Omental fat pad (tissue), 4 donors: ENCODE results near the gene NLRP9. TPM values are rescaled to one million over a fixed set of nuclear protein-coding genes. Genes with fewer than 3 reads are reported as not detected.

Experiments used
- ATAC-seq: fragments of 150-250 bp; one replicate; pipeline ENCODE4 v1.9.1; 2016; ENCODE audit warnings: mild to moderate bottlenecking, moderate library complexity; ENCODE audit not compliant: low FRiP score
- DNase-seq: peaks from one replicate; pipeline ENCODE4 v3.0.0-alpha.2; 2019; ENCODE audit warnings: low spot score
- CTCF ChIP-seq, 3 donors: fragments of 450-650 bp; IDR thresholded peaks; one replicate each; pipeline ENCODE4 v1.5.1; 2016 to 2017; ENCODE audit warnings: antibody characterized with exemption in 3 of 3, mild to moderate bottlenecking in 3 of 3, moderate library complexity in 2 of 3
- total RNA-seq, 4 donors: library from RNA; depleted of rRNA; stranded (reverse); fragments of >200 nt; gene quantifications; one replicate each; pipeline ENCODE4 v1.1.0, GENCODE V29; 2016

Gene NLRP9
- total RNA-seq, 4 donors from 2014 or later = not detected

- TF ChIP-seq CTCF (IDR thresholded peaks at IDR 0.05) = no peak
- no peak for ATAC-seq
- DNase-seq = no peak
Measured at GRCh38 chr19:55680339-55681130, 57.7 kb downstream of the NLRP9 start.

DNA sequence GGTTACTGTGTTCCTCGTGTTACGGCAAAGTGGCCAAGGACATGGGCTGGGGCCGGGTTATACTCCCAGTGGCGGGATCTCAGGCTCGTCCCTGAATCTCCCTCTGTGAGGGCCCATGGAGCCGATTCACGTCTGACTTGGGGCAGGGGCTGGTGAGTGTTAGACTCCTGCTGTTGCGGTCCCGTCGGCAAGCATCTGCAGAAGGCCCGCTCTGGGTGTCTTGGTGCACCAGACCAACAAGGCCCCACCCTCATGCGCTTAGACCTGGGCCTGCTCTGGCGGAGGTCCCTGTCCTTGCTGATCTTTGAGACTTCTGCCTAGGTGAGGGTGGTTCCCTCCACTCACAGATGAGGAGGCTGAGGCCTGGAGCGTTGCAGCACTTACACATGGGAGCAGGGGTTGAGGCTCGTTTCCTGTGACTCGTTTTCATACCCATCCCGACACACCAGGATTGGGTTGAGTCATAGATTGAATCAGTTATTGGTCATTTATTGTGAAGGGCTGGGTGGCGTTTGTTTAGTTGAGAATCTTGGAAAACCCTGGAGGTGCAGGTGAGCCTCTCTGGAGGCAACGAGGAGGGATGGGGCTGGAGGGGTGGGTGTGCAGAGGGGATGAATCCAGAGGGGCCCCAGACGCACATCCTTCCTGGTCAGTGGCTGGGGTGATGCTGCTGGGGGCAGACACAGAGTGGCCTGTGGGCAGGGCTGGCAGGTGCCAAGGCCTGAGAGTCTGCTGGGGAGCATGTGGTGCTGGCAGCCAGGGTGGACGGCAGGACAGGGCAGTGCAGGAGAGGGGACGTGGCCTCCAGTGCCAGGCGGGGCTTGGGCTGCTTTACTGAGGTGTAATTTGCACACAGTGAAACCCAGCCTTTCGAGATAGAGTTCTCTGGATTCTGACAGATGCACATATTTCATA, 58.6 kb downstream of the NLRP9 start:
- no peak for TF ChIP-seq CTCF (IDR thresholded peaks at IDR 0.05)

GRCh38 chr19:55678121-55678671, 60.0 kb downstream of the NLRP9 start:
- ATAC-seq = no peak
- DNase-seq = no peak
- no peak for TF ChIP-seq CTCF (IDR thresholded peaks at IDR 0.05)

More for the DNA sequence above, 58.6 kb downstream of the NLRP9 start:
- ATAC-seq (no peak), DNase-seq (no peak)

GRCh38 chr19:55677572-55678028, 60.6 kb downstream of the NLRP9 start:
- ATAC-seq (no peak), DNase-seq (no peak)
- no peak for TF ChIP-seq CTCF (IDR thresholded peaks at IDR 0.05)

DNA sequence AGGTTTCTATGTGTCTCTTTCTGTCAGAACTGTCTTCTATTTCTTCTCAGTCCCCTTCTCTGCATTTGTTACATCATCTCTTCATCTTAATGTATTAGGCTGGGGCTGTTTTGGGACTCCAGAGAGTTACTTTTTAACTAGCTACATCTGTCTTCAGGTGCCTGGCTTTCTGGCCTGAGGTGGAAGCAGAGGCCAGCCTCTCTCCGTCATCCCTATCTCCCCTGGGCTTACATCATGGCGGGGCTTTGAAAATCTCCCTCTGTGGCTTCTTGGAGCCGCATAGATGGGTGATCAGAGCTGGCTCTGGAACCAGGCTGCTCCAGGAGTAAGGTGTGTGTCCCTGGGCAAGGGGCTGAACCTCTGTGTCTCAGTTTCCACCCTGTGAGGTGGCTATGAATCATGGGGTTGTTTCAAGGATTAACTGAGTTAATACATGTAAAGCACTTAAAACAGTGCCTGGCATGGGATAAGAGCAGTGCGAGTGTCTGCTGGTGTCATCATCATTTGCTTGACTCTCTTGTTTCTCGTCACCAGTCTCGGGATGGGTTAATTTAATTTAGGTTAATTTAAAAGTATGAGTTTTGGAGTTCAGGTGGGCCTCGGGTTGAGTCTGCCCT, 61.2 kb downstream of the NLRP9 start:
- ATAC-seq = no peak

More for the DNA sequence above, 61.2 kb downstream of the NLRP9 start:
- TF ChIP-seq CTCF (IDR thresholded peaks at IDR 0.05) = no peak
- no peak for DNase-seq
